PC-3 (cell line): ENCODE measurements around the gene THRA. TPM values are rescaled to one million over a fixed set of nuclear protein-coding genes. Genes with fewer than 3 reads are reported as not detected.

ENCODE experiments used
- ATAC-seq: fragments of 200-7000 bp; cut with Tn5 transposase; 2 replicates; pipeline ENCODE4 v1.9.1; 2020; ENCODE audit warnings: mild to moderate bottlenecking, moderate library complexity
- BruUV-seq: library from RNA; stranded (reverse); fragments of 400-500 nt; replicated peaks from 2 replicates; lab custom pipeline; 2021; lab: Mats Ljungman, UMichigan
- CTCF ChIA-PET: fragments of 300-600 bp; sonication (Branson Sonifier 250); formaldehyde crosslinking; loops from one replicate; lab custom pipeline; 2022; ENCODE audit warnings: antibody characterized with exemption; lab: Charles Lee
- POLR2A ChIA-PET: fragments of 300-600 bp; sonication (Branson Sonifier 250); formaldehyde crosslinking; loops from one replicate; lab custom pipeline; 2022; ENCODE audit warnings: antibody characterized with exemption; ENCODE audit not compliant: unreplicated experiment; lab: Charles Lee
- DNase-seq: peaks from one replicate; pipeline ENCODE4 v3.0.0-alpha.2; 2015
- H2AFZ ChIP-seq: fragments of 300-600 bp; sonication (generic); 2 replicates; pipeline ENCODE4 v1.6.0; 2016; ENCODE audit warnings: antibody characterized with exemption, low read length
- H3F3A ChIP-seq: fragments of 300-600 bp; sonication (generic); one replicate; pipeline ENCODE4 v1.6.0; 2017; ENCODE audit warnings: antibody characterized with exemption, low read length, control low read depth, mild to moderate bottlenecking; ENCODE audit not compliant: unreplicated experiment
- H3K27ac ChIP-seq: fragments of 300-600 bp; sonication (generic); 2 replicates; pipeline ENCODE4 v1.5.1; 2016; ENCODE audit warnings: mild to moderate bottlenecking, low read length
- H3K27me3 ChIP-seq: fragments of 300-600 bp; sonication (generic); 2 replicates; pipeline ENCODE4 v1.6.1; 2016; ENCODE audit warnings: low read length, mixed read lengths
- H3K36me3 ChIP-seq: fragments of 300-600 bp; sonication (generic); 2 replicates; pipeline ENCODE4 v1.6.1; 2016; ENCODE audit warnings: low read depth, mixed run types, low read length, mixed read lengths
- H3K4me1 ChIP-seq: fragments of 300-600 bp; sonication (generic); 2 replicates; pipeline ENCODE4 v1.5.1; 2016; ENCODE audit warnings: low read length; ENCODE audit not compliant: insufficient read depth
- H3K4me2 ChIP-seq: fragments of 300-600 bp; sonication (generic); 2 replicates; pipeline ENCODE4 v1.6.0; 2016; ENCODE audit warnings: low read length
- H3K4me3 ChIP-seq: fragments of 300-600 bp; sonication (generic); 2 replicates; pipeline ENCODE4 v1.5.1; 2016; ENCODE audit warnings: mild to moderate bottlenecking, low read length, mixed read lengths
- H3K79me2 ChIP-seq: fragments of 300-600 bp; sonication (generic); 2 replicates; pipeline ENCODE4 v1.6.1; 2017; ENCODE audit warnings: low read length, mixed read lengths
- H3K9ac ChIP-seq: fragments of 300-600 bp; sonication (generic); 2 replicates; pipeline ENCODE4 v1.6.0; 2016; ENCODE audit warnings: mild to moderate bottlenecking, low read length
- H3K9me2 ChIP-seq: fragments of 300-600 bp; sonication (generic); replicated peaks from 2 replicates; pipeline ENCODE4 v1.6.1; 2016; ENCODE audit warnings: mixed run types, low read length, mixed read lengths
- H3K9me3 ChIP-seq: fragments of 300-600 bp; sonication (generic); 2 replicates; pipeline ENCODE4 v1.6.1; 2016; ENCODE audit warnings: low read length, mixed read lengths
- H4K20me1 ChIP-seq: fragments of 300-600 bp; sonication (generic); 2 replicates; pipeline ENCODE4 v1.6.1; 2016; ENCODE audit warnings: low read length, mixed read lengths
- CTCF ChIP-seq: fragments of 300-600 bp; sonication (generic); conservative IDR thresholded peaks from 2 replicates; pipeline ENCODE4 v1.5.1; 2017; ENCODE audit warnings: antibody characterized with exemption, low read depth, mild to moderate bottlenecking, low read length
- EZH2 ChIP-seq: fragments of 300-600 bp; sonication (generic); IDR thresholded peaks from one replicate; pipeline ENCODE4 v1.6.1; 2017; ENCODE audit warnings: antibody characterized with exemption, mild to moderate bottlenecking, low read length; ENCODE audit not compliant: unreplicated experiment
- EZH2phosphoT487 ChIP-seq: fragments of 300-600 bp; sonication (generic); IDR thresholded peaks from 2 replicates; pipeline ENCODE4 v1.6.1; 2018; ENCODE audit warnings: mild to moderate bottlenecking, antibody characterized with exemption, low read length, borderline replicate concordance
- intact Hi-C: fragments of 100-400 bp; cut with micrococcal nuclease; formaldehyde crosslinking; loops from 2 replicates; pipeline ENCODE4 v1.9.0; 2023
- total RNA-seq: library from RNA; depleted of rRNA; stranded (reverse); fragments of >200 nt; gene quantifications from 2 replicates; pipeline ENCODE4 v1.2.3, GENCODE V29; 2014

Gene THRA
- total RNA-seq, 1 experiment from 2014 or later = 6.6 TPM

GRCh38 chr17:40041196-40041595 lies 21.6 kb upstream of the THRA start:
- CTCF ChIA-PET = no interaction called here
- H3K9ac ChIP-seq = no peak overlapping the region
- H3K4me3 ChIP-seq = no peak overlapping the region
- TF ChIP-seq CTCF (no peak), EZH2phosphoT487 (no peak), EZH2 (no peak)
- H3K9me2 ChIP-seq = no peaks in the 10 kb centered on the region
- H3K27me3 ChIP-seq = no peaks in the 10 kb centered on the region
- BruUV-seq = no TSS peak
- POLR2A ChIA-PET = no interaction called here
- H3K79me2 ChIP-seq = no peaks in the 10 kb centered on the region
- H3F3A ChIP-seq = no peaks in the 10 kb centered on the region
- H3K36me3 ChIP-seq = no peaks in the 10 kb centered on the region
- H3K4me2 ChIP-seq = no peak overlapping the region
- DNase-seq = no peak
- no peaks in the 10 kb centered on the region for H3K4me1 ChIP-seq
- no peak for ATAC-seq
- H2AFZ ChIP-seq = no peak overlapping the region
- no peaks in the 10 kb centered on the region for H4K20me1 ChIP-seq
- intact Hi-C loops = no loop called here
- H3K9me3 ChIP-seq = no peaks in the 10 kb centered on the region
- H3K27ac ChIP-seq = no peak overlapping the region

DNA sequence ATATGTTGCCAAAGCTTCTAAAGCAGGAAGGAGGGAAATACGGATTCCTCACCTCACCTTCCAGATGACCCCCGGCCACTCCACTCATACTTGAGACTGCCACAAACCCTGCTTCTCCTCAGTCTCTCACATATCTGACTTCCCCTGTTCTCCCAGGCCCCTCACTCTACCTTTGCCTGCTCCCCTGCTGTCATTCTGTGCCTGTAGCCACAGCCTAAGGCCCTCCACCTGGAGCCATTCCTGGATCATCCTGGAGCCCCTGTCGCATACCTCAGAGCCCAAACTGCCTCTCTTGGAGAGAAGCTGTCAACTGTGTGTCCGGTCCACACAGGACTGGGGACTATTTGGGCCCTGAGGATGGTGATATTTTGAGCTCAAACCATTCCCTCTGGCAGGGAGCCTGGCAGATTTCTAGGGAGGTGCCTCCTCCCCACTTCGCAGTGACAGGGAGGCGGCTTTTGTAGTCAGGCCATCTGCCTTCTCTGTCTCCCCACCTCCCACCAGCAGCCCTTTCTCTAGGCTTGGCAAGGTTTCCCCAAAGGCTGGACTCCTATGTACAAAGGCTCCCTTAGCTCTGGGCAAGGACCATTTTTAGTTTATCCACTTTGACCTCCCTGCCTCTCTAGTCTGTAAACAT lies 6.3 kb upstream of the THRA start:
- CTCF ChIA-PET = no interaction called here
- Histone ChIP-seq H4K20me1 (no peaks in the 10 kb centered on the region), H3K27me3 (no peaks in the 10 kb centered on the region), H3K9me2 (no peaks in the 10 kb centered on the region), H3K4me3 (no peak overlapping the region), H3K9me3 (no peaks in the 10 kb centered on the region), H3K36me3 (no peaks in the 10 kb centered on the region), H3K27ac (no peak overlapping the region), H3K9ac (no peak overlapping the region), H3K79me2 (peaks cover 11% of the 10 kb centered on the region; the same call in 1 of the 2 replicates), H3K4me2 (no peak overlapping the region), H2AFZ (no peak overlapping the region), H3F3A (no peaks in the 10 kb centered on the region), H3K4me1 (peaks cover 9% of the 10 kb centered on the region)
- POLR2A ChIA-PET = no interaction called here
- ATAC-seq (no peak), DNase-seq (no peak)
- intact Hi-C loops = no loop called here
- no TSS peak for BruUV-seq
- TF ChIP-seq EZH2phosphoT487 (no peak), CTCF (no peak), EZH2 (no peak)

GRCh38 chr17:40058186-40058784 lies 4.5 kb upstream of the THRA start:
- peaks cover 8% of the 10 kb centered on the region; the same call in 1 of the 2 replicates for H3K79me2 ChIP-seq
- no peaks in the 10 kb centered on the region for H3K36me3 ChIP-seq
- no peak overlapping the region for H3K27ac ChIP-seq
- intact Hi-C loops = no loop called here
- no peaks in the 10 kb centered on the region for H3K9me2 ChIP-seq
- POLR2A ChIA-PET = interaction anchor here (0.7 kb wide), 1 partner anchor 132 kb away, joined by 3 read pairs; no protein-coding TSS in a partner anchor
- no peak overlapping the region for H2AFZ ChIP-seq
- no peaks in the 10 kb centered on the region for H3K27me3 ChIP-seq
- H3F3A ChIP-seq = no peaks in the 10 kb centered on the region
- ATAC-seq (no peak), DNase-seq (no peak)
- H3K4me1 ChIP-seq = peaks cover 7% of the 10 kb centered on the region
- CTCF ChIA-PET = no interaction called here
- H3K4me3 ChIP-seq = no peak overlapping the region
- H3K4me2 ChIP-seq = no peak overlapping the region
- TF ChIP-seq EZH2 = no peak
- no peak for TF ChIP-seq CTCF
- TF ChIP-seq EZH2phosphoT487 = no peak
- H3K9ac ChIP-seq = no peak overlapping the region
- no peaks in the 10 kb centered on the region for H3K9me3 ChIP-seq
- BruUV-seq = no TSS peak
- H4K20me1 ChIP-seq = no peaks in the 10 kb centered on the region
